ENCODE data around the gene U2AF2.

The U2AF2 gene

DNA sequence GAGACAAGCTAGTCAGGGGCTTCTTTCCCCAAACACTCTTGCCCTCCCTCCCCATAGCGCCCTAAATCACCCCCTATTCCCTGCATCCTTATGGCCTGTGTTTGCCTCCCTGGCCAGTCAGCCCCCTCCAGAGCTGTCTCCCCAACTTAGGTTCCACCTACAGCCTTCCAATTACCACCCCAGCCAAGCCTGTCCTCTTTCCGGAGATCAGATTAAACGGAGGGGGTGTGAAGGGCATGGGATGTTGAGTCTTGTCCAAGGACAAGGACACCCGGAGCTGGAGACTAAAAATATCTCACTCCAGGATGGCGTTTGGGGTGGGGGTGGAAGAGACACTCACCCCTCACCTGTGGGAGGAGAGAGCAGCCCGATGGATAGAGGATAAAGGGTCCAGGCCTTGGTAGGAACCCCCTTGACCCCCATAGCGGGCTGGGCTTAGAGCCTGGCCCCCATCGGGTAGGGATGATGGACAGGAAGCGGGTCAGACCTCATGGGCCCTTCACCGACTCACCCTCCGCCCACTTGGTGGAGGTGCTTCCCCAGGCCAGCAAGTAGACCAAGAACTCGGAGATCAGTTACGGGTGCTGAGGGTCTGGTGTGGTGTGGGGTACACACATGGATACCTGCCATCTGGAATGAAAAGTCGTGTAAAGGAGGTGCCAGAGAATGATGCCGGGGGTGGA, 43.4 kb upstream of the U2AF2 start:
- no peak for DNase-seq
- no peak overlapping the region for H3K4me3 ChIP-seq (ENCODE audit: control insufficient read depth in 1 of 7, extremely low read depth in 1 of 7, insufficient read depth in 4 of 7, low read depth in 2 of 7, low read length in 6 of 7)
- peaks cover under 1 to 54% (median 22%) of the 10 kb centered on the region in 4 experiments for H3K36me3 ChIP-seq (ENCODE audit: control insufficient read depth in 4 of 4, insufficient read depth in 4 of 4, low read length in 3 of 4)
- ChIA-PET CTCF (interaction anchor here (0.9 to 3.6 kb wide), 5 partner anchors 8 to 108 kb away, joined by 4 to 15 read pairs (median 7); no protein-coding TSS in a partner anchor), POLR2A (interaction anchor here (0.5 to 1.0 kb wide), 2 partner anchors 9 to 355 kb away, joined by 3 read pairs; no protein-coding TSS in a partner anchor)
- H3K9me3 ChIP-seq (ENCODE audit: control extremely low read depth in 1 of 5, control insufficient read depth in 4 of 5, insufficient read depth in 2 of 5, low read depth in 1 of 5, low read length in 4 of 5) = peaks cover 0 to 3% (median 0%) of the 10 kb centered on the region in 5 experiments
- no peak overlapping the region for H3K27ac ChIP-seq (ENCODE audit: insufficient read depth in 1 of 2, low read depth in 1 of 2, low read length in 2 of 2, poor library complexity in 1 of 2, severe bottlenecking in 2 of 2)
- H3K4me1 ChIP-seq (ENCODE audit: control extremely low read depth in 1 of 4, control insufficient read depth in 4 of 4, insufficient read depth in 4 of 4, low read length in 3 of 4) = peaks cover 0 to 8% (median 5%) of the 10 kb centered on the region in 4 experiments
- 94% methylated on average over 11 of the region's 15 CpGs for WGBS (ENCODE audit: insufficient coverage)
- H3K27me3 ChIP-seq (replicated peaks in 2 of 5; ENCODE audit: control insufficient read depth in 4 of 5, insufficient read depth in 5 of 5, low read length in 4 of 5) = no peaks in the 10 kb centered on the region

DNA sequence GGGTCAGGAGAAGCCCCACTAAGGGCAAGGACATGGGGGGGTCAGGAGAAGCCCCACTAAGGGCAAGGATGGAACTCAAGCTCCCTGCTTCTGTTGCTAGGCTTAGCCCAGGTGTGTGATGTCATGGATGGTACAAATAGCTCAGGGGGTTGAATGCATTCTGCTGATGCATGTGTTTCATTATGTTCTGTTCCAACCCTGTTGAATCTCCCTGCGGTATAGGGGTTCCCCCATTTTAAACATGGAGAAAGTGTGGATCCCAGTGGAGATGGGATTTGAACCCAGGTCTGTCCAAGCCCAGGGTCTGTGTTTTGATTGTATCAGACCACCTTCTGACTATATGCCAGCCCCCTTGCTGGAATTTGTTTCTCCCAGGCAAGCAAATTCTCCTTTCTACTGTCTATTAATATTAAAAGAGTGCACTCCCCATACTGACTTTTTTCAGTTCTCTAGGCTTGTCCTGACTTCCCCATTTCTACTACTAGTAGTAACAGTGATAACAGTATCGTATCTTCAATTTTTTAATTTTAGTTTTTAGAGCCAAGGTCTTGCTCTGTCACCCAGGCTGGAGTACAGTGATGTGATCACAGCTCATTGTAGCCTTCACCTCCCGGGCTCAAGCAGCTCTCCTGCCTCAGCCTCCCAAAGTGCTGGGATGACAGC, 42.7 kb upstream of the U2AF2 start:
- no peaks in the 10 kb centered on the region for H3K27me3 ChIP-seq (replicated peaks in 2 of 5; ENCODE audit: control insufficient read depth in 4 of 5, insufficient read depth in 5 of 5, low read length in 4 of 5)
- H3K4me3 ChIP-seq (ENCODE audit: control insufficient read depth in 1 of 7, extremely low read depth in 1 of 7, insufficient read depth in 4 of 7, low read depth in 2 of 7, low read length in 6 of 7) = no peak overlapping the region
- H3K4me1 ChIP-seq (ENCODE audit: control extremely low read depth in 1 of 4, control insufficient read depth in 4 of 4, insufficient read depth in 4 of 4, low read length in 3 of 4) = peaks cover 0 to 1% (median 0%) of the 10 kb centered on the region in 4 experiments
- ChIA-PET CTCF (interaction anchor here (2.0 to 2.4 kb wide), 2 partner anchors 97 to 108 kb away, joined by 4 to 7 read pairs; no protein-coding TSS in a partner anchor), POLR2A (interaction anchor here (0.5 to 0.6 kb wide), 2 partner anchors 14 to 355 kb away, joined by 3 read pairs; no protein-coding TSS in a partner anchor)
- peaks cover 0 to 3% (median 0%) of the 10 kb centered on the region in 5 experiments for H3K9me3 ChIP-seq (ENCODE audit: control extremely low read depth in 1 of 5, control insufficient read depth in 4 of 5, insufficient read depth in 2 of 5, low read depth in 1 of 5, low read length in 4 of 5)
- DNase-seq = no peak
- H3K36me3 ChIP-seq (ENCODE audit: control insufficient read depth in 4 of 4, insufficient read depth in 4 of 4, low read length in 3 of 4) = peaks cover 2 to 57% (median 26%) of the 10 kb centered on the region in 4 experiments
- 87% methylated on average over 3 of the region's 3 CpGs for WGBS (ENCODE audit: insufficient coverage)
- H3K27ac ChIP-seq (ENCODE audit: insufficient read depth in 1 of 2, low read depth in 1 of 2, low read length in 2 of 2, poor library complexity in 1 of 2, severe bottlenecking in 2 of 2) = no peak overlapping the region

DNA sequence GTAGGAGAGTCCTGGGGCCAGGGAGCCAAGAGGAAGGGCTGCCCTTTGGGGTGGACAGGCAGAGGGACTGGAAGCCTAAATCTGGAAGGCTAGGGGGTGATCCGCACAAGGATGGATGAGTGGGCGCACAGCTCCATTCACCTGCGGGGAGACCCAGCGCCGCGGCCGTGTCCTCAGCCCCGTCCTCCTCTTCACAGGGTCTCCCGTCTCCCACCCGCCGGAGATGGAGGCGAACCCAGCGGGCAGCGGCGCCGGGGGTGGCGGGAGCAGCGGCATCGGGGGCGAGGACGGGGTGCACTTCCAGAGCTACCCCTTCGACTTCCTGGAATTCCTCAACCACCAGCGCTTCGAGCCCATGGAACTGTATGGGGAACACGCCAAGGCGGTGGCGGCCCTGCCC, 41.4 kb upstream of the U2AF2 start:
- DNase-seq = no peak
- no peaks in the 10 kb centered on the region for H3K4me1 ChIP-seq (ENCODE audit: control extremely low read depth in 1 of 4, control insufficient read depth in 4 of 4, insufficient read depth in 4 of 4, low read length in 3 of 4)
- H3K27ac ChIP-seq (ENCODE audit: insufficient read depth in 1 of 2, low read depth in 1 of 2, low read length in 2 of 2, poor library complexity in 1 of 2, severe bottlenecking in 2 of 2) = no peak overlapping the region
- no peaks in the 10 kb centered on the region for H3K27me3 ChIP-seq (replicated peaks in 2 of 5; ENCODE audit: control insufficient read depth in 4 of 5, insufficient read depth in 5 of 5, low read length in 4 of 5)
- H3K9me3 ChIP-seq (ENCODE audit: control extremely low read depth in 1 of 5, control insufficient read depth in 4 of 5, insufficient read depth in 2 of 5, low read depth in 1 of 5, low read length in 4 of 5) = peaks cover 0 to 3% (median 0%) of the 10 kb centered on the region in 5 experiments
- ChIA-PET POLR2A (no interaction called here), CTCF (no interaction called here)
- WGBS (ENCODE audit: insufficient coverage) = 97% methylated on average over 22 of the region's 27 CpGs
- H3K36me3 ChIP-seq (ENCODE audit: control insufficient read depth in 4 of 4, insufficient read depth in 4 of 4, low read length in 3 of 4) = peaks cover 2 to 56% (median 35%) of the 10 kb centered on the region in 4 experiments
- no peak overlapping the region for H3K4me3 ChIP-seq (ENCODE audit: control insufficient read depth in 1 of 7, extremely low read depth in 1 of 7, insufficient read depth in 4 of 7, low read depth in 2 of 7, low read length in 6 of 7)

DNA sequence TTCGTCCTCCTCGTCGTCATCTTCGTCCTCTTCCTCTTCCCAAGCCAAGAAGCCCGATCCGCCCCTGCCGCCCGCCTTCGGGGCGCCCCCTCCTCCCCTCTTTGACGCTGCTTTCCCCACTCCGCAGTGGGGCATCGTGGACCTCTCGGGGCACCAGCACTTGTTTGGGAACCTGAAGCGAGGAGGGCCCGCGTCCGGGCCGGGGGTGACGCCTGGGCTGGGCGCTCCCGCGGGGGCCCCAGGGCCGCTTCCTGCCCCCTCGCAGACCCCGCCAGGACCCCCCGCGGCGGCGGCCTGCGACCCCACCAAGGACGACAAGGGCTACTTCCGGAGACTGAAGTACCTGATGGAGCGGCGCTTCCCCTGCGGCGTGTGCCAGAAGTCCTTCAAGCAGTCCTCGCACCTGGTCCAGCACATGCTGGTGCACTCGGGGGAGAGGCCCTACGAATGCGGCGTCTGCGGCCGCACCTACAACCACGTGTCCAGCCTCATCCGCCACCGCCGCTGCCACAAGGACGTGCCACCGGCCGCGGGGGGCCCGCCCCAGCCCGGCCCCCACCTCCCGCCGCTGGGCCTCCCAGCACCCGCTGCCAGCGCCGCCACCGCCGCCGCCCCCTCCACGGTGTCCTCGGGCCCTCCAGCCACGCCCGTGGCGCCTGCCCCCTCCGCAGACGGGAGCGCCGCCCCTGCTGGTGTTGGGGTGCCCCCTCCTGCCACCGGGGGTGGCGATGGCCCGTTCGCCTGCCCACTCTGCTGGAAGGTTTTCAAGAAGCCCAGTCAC, 40.7 kb upstream of the U2AF2 start:
- 97% methylated on average over 53 of the region's 75 CpGs for WGBS (ENCODE audit: insufficient coverage)
- H3K9me3 ChIP-seq (ENCODE audit: control extremely low read depth in 1 of 5, control insufficient read depth in 4 of 5, insufficient read depth in 2 of 5, low read depth in 1 of 5, low read length in 4 of 5) = peaks cover 0 to 3% (median 0%) of the 10 kb centered on the region in 5 experiments
- H3K36me3 ChIP-seq (ENCODE audit: control insufficient read depth in 4 of 4, insufficient read depth in 4 of 4, low read length in 3 of 4) = peaks cover 2 to 58% (median 33%) of the 10 kb centered on the region in 4 experiments
- CTCF ChIA-PET = no interaction called here
- H3K4me1 ChIP-seq (ENCODE audit: control extremely low read depth in 1 of 4, control insufficient read depth in 4 of 4, insufficient read depth in 4 of 4, low read length in 3 of 4) = no peaks in the 10 kb centered on the region
- H3K27me3 ChIP-seq (replicated peaks in 2 of 5; ENCODE audit: control insufficient read depth in 4 of 5, insufficient read depth in 5 of 5, low read length in 4 of 5) = no peaks in the 10 kb centered on the region
- DNase-seq = no peak
- POLR2A ChIA-PET = no interaction called here
- no peak overlapping the region for H3K27ac ChIP-seq (ENCODE audit: insufficient read depth in 1 of 2, low read depth in 1 of 2, low read length in 2 of 2, poor library complexity in 1 of 2, severe bottlenecking in 2 of 2)
- no peak overlapping the region for H3K4me3 ChIP-seq (ENCODE audit: control insufficient read depth in 1 of 7, extremely low read depth in 1 of 7, insufficient read depth in 4 of 7, low read depth in 2 of 7, low read length in 6 of 7)

DNA sequence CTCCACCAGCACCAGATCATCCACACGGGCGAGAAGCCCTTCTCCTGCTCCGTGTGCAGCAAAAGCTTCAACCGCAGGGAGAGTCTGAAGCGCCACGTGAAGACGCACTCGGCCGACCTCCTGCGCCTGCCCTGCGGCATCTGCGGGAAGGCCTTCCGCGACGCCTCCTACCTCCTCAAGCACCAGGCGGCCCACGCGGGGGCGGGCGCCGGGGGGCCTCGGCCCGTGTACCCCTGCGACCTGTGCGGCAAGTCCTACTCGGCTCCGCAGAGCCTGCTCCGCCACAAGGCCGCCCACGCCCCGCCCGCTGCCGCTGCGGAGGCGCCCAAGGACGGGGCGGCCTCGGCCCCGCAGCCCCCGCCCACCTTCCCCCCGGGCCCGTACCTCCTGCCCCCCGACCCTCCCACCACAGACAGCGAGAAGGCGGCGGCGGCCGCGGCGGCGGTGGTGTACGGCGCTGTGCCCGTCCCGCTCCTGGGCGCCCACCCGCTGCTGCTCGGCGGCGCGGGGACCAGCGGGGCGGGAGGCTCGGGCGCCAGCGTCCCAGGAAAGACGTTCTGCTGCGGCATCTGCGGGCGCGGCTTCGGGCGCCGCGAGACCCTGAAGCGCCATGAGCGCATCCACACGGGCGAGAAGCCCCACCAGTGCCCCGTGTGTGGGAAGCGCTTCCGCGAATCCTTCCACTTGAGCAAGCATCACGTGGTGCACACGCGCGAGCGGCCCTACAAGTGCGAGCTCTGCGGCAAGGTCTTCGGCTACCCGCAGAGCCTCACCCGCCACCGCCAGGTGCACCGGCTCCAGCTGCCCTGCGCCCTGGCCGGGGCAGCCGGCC, 39.9 kb upstream of the U2AF2 start:
- no peak for DNase-seq
- H3K36me3 ChIP-seq (ENCODE audit: control insufficient read depth in 4 of 4, insufficient read depth in 4 of 4, low read length in 3 of 4) = peaks cover 2 to 50% (median 29%) of the 10 kb centered on the region in 4 experiments
- peaks cover 0 to 1% (median 0%) of the 10 kb centered on the region in 5 experiments for H3K9me3 ChIP-seq (ENCODE audit: control extremely low read depth in 1 of 5, control insufficient read depth in 4 of 5, insufficient read depth in 2 of 5, low read depth in 1 of 5, low read length in 4 of 5)
- H3K27me3 ChIP-seq (replicated peaks in 2 of 5; ENCODE audit: control insufficient read depth in 4 of 5, insufficient read depth in 5 of 5, low read length in 4 of 5) = no peaks in the 10 kb centered on the region
- H3K27ac ChIP-seq (ENCODE audit: insufficient read depth in 1 of 2, low read depth in 1 of 2, low read length in 2 of 2, poor library complexity in 1 of 2, severe bottlenecking in 2 of 2) = no peak overlapping the region
- peaks cover 0 to 4% (median 2%) of the 10 kb centered on the region in 4 experiments for H3K4me1 ChIP-seq (ENCODE audit: control extremely low read depth in 1 of 4, control insufficient read depth in 4 of 4, insufficient read depth in 4 of 4, low read length in 3 of 4)
- 98% methylated on average over 71 of the region's 98 CpGs for WGBS (ENCODE audit: insufficient coverage)
- POLR2A ChIA-PET = no interaction called here
- CTCF ChIA-PET = no interaction called here
- H3K4me3 ChIP-seq (ENCODE audit: control insufficient read depth in 1 of 7, extremely low read depth in 1 of 7, insufficient read depth in 4 of 7, low read depth in 2 of 7, low read length in 6 of 7) = no peak overlapping the region

DNA sequence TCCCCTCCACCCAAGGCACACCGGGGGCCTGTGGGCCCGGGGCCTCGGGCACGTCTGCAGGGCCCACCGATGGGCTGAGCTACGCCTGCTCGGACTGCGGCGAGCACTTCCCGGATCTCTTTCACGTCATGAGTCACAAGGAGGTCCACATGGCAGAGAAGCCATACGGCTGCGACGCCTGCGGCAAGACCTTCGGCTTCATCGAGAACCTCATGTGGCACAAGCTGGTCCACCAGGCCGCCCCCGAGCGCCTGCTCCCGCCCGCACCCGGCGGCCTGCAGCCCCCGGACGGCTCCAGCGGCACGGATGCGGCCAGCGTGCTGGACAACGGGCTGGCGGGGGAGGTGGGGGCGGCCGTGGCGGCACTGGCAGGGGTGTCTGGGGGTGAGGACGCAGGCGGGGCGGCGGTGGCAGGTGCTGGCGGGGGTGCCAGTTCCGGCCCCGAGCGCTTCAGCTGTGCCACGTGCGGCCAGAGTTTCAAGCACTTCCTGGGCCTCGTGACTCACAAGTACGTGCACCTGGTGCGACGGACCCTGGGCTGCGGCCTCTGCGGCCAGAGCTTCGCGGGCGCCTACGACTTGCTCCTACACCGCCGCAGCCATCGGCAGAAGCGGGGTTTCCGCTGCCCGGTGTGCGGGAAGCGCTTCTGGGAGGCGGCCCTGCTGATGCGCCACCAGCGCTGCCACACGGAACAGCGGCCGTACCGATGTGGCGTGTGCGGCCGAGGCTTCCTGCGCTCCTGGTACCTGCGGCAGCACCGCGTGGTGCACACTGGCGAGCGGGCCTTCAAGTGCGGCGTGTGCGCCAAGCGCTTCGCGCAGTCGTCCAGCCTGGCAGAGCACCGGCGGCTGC, 39.1 kb upstream of the U2AF2 start:
- Histone ChIP-seq H3K4me3 (ENCODE audit: control insufficient read depth in 1 of 7, extremely low read depth in 1 of 7, insufficient read depth in 4 of 7, low read depth in 2 of 7, low read length in 6 of 7) (no peak overlapping the region), H3K27ac (ENCODE audit: insufficient read depth in 1 of 2, low read depth in 1 of 2, low read length in 2 of 2, poor library complexity in 1 of 2, severe bottlenecking in 2 of 2) (no peak overlapping the region), H3K36me3 (ENCODE audit: control insufficient read depth in 4 of 4, insufficient read depth in 4 of 4, low read length in 3 of 4) (peaks cover 2 to 47% (median 28%) of the 10 kb centered on the region in 4 experiments), H3K4me1 (ENCODE audit: control extremely low read depth in 1 of 4, control insufficient read depth in 4 of 4, insufficient read depth in 4 of 4, low read length in 3 of 4) (peaks cover 4 to 13% (median 8%) of the 10 kb centered on the region in 4 experiments), H3K9me3 (ENCODE audit: control extremely low read depth in 1 of 5, control insufficient read depth in 4 of 5, insufficient read depth in 2 of 5, low read depth in 1 of 5, low read length in 4 of 5) (no peaks in the 10 kb centered on the region), H3K27me3 (replicated peaks in 2 of 5; ENCODE audit: control insufficient read depth in 4 of 5, insufficient read depth in 5 of 5, low read length in 4 of 5) (no peaks in the 10 kb centered on the region)
- DNase-seq = no peak
- 98% methylated on average over 80 of the region's 88 CpGs for WGBS (ENCODE audit: insufficient coverage)
- ChIA-PET CTCF (no interaction called here), POLR2A (no interaction called here)
